Progenitor cell of endocrine pancreas (in vitro differentiated cells): Measurements from ENCODE around the gene DCUN1D2. TPM values are rescaled to one million over a fixed set of nuclear protein-coding genes. Genes with fewer than 3 reads are reported as not detected.
"Not testable (repeated sequence)": the region's sequence is repeated elsewhere in the genome, so short reads cannot be mapped to it uniquely, and the experiment has no call there.

Source experiments
- DNase-seq: peaks from one replicate; pipeline ENCODE4 v3.0.0; 2021; ENCODE audit warnings: low spot score; ENCODE audit not compliant: unreplicated experiment
- H3K27ac Mint-ChIP-seq: 2 replicates; pipeline ENCODE4 v1.8.0; 2021; ENCODE audit warnings: mild to moderate bottlenecking, moderate library complexity, mixed read lengths
- H3K27me3 Mint-ChIP-seq: 2 replicates; pipeline ENCODE4 v1.8.0; 2021; ENCODE audit warnings: mixed read lengths
- H3K36me3 Mint-ChIP-seq: 2 replicates; pipeline ENCODE4 v1.8.0; 2022; ENCODE audit warnings: mixed read lengths; ENCODE audit not compliant: insufficient read depth
- H3K4me1 Mint-ChIP-seq: 2 replicates; pipeline ENCODE4 v1.8.0; 2021; ENCODE audit warnings: low read depth, mixed read lengths
- H3K4me3 Mint-ChIP-seq: 2 replicates; pipeline ENCODE4 v1.8.0; 2021; ENCODE audit warnings: low read depth, mild to moderate bottlenecking, moderate library complexity, mixed read lengths
- H3K9me3 Mint-ChIP-seq: 2 replicates; pipeline ENCODE4 v1.8.0; 2021; ENCODE audit warnings: low read depth, mixed read lengths
- total RNA-seq: library from RNA; stranded (reverse); gene quantifications from 2 replicates; pipeline ENCODE4 v1.2.1, GENCODE V29; 2021
- TF ChIP-seq, protein P1 (sequence below): fragments of 200-600 bp; sonication (generic); IDR thresholded peaks from one replicate; pipeline ENCODE4 v1.5.0; 2021; ENCODE audit warnings: antibody characterized with exemption, mild to moderate bottlenecking; ENCODE audit not compliant: unreplicated experiment

The DCUN1D2 gene
- total RNA-seq, 1 donor from 2014 or later, result 51.2 TPM

DNA sequence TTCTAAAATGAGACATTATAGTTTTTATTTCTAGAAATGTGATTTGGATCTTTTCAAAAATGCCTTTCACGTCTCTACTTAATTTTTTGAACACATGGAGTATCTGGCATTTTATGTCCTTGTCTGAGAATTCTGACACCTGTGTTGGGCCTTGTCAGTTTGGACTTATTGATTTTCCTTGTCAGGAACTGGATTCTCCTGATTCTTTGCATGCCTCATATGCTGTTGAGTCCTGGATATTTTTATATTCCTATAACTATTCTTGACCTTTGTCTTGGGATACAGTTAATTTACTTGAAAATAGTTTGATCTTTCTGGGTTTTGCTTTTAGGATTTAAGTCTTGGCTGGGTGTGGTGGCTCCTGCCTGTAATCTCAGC lies 47.5 kb downstream of the DCUN1D2 start:
- Mint-ChIP-seq H3K4me3 (no peak overlapping the region), H3K9me3 (peaks cover 3% of the 10 kb centered on the region), H3K27me3 (no peaks in the 10 kb centered on the region), H3K4me1 (peaks cover 6% of the 10 kb centered on the region), H3K27ac (peak overlapping the region; percentile 53), H3K36me3 (peaks cover 27% of the 10 kb centered on the region)
- DNase-seq, result no peak
- TF ChIP-seq, protein P1, sequence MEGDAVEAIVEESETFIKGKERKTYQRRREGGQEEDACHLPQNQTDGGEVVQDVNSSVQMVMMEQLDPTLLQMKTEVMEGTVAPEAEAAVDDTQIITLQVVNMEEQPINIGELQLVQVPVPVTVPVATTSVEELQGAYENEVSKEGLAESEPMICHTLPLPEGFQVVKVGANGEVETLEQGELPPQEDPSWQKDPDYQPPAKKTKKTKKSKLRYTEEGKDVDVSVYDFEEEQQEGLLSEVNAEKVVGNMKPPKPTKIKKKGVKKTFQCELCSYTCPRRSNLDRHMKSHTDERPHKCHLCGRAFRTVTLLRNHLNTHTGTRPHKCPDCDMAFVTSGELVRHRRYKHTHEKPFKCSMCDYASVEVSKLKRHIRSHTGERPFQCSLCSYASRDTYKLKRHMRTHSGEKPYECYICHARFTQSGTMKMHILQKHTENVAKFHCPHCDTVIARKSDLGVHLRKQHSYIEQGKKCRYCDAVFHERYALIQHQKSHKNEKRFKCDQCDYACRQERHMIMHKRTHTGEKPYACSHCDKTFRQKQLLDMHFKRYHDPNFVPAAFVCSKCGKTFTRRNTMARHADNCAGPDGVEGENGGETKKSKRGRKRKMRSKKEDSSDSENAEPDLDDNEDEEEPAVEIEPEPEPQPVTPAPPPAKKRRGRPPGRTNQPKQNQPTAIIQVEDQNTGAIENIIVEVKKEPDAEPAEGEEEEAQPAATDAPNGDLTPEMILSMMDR, result no peak

- H3K27me3 Mint-ChIP-seq, result no peaks in the 10 kb centered on the region
- peaks cover 8% of the 10 kb centered on the region for H3K4me1 Mint-ChIP-seq
Measured at GRCh38 chr13:113442354-113442984, 48.0 kb downstream of the DCUN1D2 start.

GRCh38 chr13:113441661-113442060 lies 48.9 kb downstream of the DCUN1D2 start:
- Mint-ChIP-seq H3K9me3 (peaks cover 3% of the 10 kb centered on the region), H3K27ac (peak overlapping the region; percentile 46), H3K4me1 (peaks cover 10% of the 10 kb centered on the region), H3K4me3 (no peak overlapping the region), H3K36me3 (peaks cover 29% of the 10 kb centered on the region), H3K27me3 (no peaks in the 10 kb centered on the region)
- TF ChIP-seq, protein P1, result no peak
- no peak for DNase-seq

More at GRCh38 chr13:113442354-113442984, 48.0 kb downstream of the DCUN1D2 start:
- peak overlapping the region; percentile 53 for H3K27ac Mint-ChIP-seq
- no peak for DNase-seq
- H3K36me3 Mint-ChIP-seq, result peaks cover 28% of the 10 kb centered on the region
- TF ChIP-seq, protein P1, result no peak
- H3K9me3 Mint-ChIP-seq, result peaks cover 3% of the 10 kb centered on the region
- no peak overlapping the region for H3K4me3 Mint-ChIP-seq

- TF ChIP-seq, protein P1, result no peak
- Mint-ChIP-seq H3K4me1 (peaks cover 7% of the 10 kb centered on the region), H3K9me3 (peaks cover under 1% of the 10 kb centered on the region), H3K27me3 (no peaks in the 10 kb centered on the region), H3K4me3 (no peak overlapping the region), H3K27ac (peak overlapping the region; percentile 92), H3K36me3 (peaks cover 18% of the 10 kb centered on the region)
- DNase-seq, result no peak
Measured at GRCh38 chr13:113437408-113438010, 53.0 kb downstream of the DCUN1D2 start.

DNA sequence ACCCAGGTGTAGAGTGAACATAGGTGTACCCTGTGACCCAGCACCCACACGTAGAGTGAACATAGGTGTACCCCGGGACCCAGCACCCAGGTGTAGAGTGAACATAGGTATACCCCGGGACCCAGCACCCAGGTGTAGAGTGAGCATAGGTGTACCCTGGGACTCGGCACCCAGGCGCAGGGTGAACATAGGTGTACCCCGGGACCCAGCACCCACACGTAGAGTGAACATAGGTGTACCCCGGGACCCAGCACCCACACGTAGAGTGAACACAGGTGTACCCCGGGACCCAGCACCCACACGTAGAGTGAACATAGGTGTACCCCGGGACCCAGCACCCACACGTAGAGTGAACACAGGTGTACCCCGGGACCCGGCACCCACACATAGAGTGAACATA lies 53.6 kb downstream of the DCUN1D2 start:
- H3K27me3 Mint-ChIP-seq, H3K4me3 Mint-ChIP-seq, H3K9me3 Mint-ChIP-seq, H3K4me1 Mint-ChIP-seq, DNase-seq, H3K27ac Mint-ChIP-seq: not testable (repeated sequence)
- H3K36me3 Mint-ChIP-seq, result peaks cover 14% of the 10 kb centered on the region

GRCh38 chr13:113435907-113436306 lies 54.6 kb downstream of the DCUN1D2 start:
- not testable (repeated sequence) for DNase-seq, H3K36me3 Mint-ChIP-seq, H3K27me3 Mint-ChIP-seq, H3K4me1 Mint-ChIP-seq, H3K9me3 Mint-ChIP-seq, H3K4me3 Mint-ChIP-seq, H3K27ac Mint-ChIP-seq
